ENCODE measurements around the gene TPK1.

TPK1 gene

GRCh38 chr7:144454256-144455039, 381.4 kb downstream of the TPK1 start:
- no peak for DNase-seq (ENCODE audit: low read depth)
- no peak overlapping the region for H3K4me3 ChIP-seq (ENCODE audit: low read depth, low read length)
- TF ChIP-seq, protein P1, sequence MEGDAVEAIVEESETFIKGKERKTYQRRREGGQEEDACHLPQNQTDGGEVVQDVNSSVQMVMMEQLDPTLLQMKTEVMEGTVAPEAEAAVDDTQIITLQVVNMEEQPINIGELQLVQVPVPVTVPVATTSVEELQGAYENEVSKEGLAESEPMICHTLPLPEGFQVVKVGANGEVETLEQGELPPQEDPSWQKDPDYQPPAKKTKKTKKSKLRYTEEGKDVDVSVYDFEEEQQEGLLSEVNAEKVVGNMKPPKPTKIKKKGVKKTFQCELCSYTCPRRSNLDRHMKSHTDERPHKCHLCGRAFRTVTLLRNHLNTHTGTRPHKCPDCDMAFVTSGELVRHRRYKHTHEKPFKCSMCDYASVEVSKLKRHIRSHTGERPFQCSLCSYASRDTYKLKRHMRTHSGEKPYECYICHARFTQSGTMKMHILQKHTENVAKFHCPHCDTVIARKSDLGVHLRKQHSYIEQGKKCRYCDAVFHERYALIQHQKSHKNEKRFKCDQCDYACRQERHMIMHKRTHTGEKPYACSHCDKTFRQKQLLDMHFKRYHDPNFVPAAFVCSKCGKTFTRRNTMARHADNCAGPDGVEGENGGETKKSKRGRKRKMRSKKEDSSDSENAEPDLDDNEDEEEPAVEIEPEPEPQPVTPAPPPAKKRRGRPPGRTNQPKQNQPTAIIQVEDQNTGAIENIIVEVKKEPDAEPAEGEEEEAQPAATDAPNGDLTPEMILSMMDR (IDR thresholded peaks at IDR 0.05; ENCODE audit: low read depth, low read length): peak; percentile 26
- no peak for TF ChIP-seq MYC (IDR thresholded peaks at IDR 0.05; ENCODE audit: low read depth, low read length)
- TF ChIP-seq, protein P2, sequence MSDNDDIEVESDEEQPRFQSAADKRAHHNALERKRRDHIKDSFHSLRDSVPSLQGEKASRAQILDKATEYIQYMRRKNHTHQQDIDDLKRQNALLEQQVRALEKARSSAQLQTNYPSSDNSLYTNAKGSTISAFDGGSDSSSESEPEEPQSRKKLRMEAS (IDR thresholded peaks at IDR 0.05; ENCODE audit: low read depth, low read length): no peak

DNA sequence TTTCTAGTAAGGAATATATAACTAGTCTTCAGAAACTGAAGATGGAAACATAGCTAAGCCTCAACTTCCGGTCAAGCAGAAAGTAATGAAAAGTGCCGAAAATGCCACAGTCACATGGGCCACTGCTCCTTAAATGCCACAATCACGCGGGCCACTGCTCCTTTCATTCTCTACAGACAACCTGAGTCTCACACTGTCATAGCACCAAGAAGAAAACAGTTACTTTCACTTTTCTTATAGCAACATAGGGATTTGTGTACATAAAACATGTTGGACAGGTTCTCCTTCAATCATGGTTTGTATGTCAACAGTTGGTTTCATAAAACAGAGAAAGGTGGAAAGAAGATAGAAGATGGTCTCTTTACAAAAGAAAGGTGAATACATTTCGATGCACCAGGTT, 383.8 kb downstream of the TPK1 start:
- TF ChIP-seq, protein P1 (IDR thresholded peaks at IDR 0.05; ENCODE audit: low read depth, low read length): no peak
- TF ChIP-seq, protein P2 (IDR thresholded peaks at IDR 0.05; ENCODE audit: low read depth, low read length): no peak
- no peak for TF ChIP-seq MYC (IDR thresholded peaks at IDR 0.05; ENCODE audit: low read depth, low read length)
- TF ChIP-seq POLR2A (IDR thresholded peaks at IDR 0.05; ENCODE audit: extremely low read depth, insufficient read length): no peak
- no peak for DNase-seq (ENCODE audit: low read depth)
- no peak overlapping the region for H3K4me3 ChIP-seq (ENCODE audit: low read depth, low read length)

GRCh38 chr7:144445590-144445989, 390.3 kb downstream of the TPK1 start:
- no peak for DNase-seq (ENCODE audit: low read depth)
- TF ChIP-seq MYC (IDR thresholded peaks at IDR 0.05; ENCODE audit: low read depth, low read length): no peak
- TF ChIP-seq, protein P1 (IDR thresholded peaks at IDR 0.05; ENCODE audit: low read depth, low read length): no peak
- TF ChIP-seq POLR2A (IDR thresholded peaks at IDR 0.05; ENCODE audit: extremely low read depth, insufficient read length): no peak
- TF ChIP-seq, protein P2 (IDR thresholded peaks at IDR 0.05; ENCODE audit: low read depth, low read length): no peak
- H3K4me3 ChIP-seq (ENCODE audit: low read depth, low read length): no peak overlapping the region

DNA sequence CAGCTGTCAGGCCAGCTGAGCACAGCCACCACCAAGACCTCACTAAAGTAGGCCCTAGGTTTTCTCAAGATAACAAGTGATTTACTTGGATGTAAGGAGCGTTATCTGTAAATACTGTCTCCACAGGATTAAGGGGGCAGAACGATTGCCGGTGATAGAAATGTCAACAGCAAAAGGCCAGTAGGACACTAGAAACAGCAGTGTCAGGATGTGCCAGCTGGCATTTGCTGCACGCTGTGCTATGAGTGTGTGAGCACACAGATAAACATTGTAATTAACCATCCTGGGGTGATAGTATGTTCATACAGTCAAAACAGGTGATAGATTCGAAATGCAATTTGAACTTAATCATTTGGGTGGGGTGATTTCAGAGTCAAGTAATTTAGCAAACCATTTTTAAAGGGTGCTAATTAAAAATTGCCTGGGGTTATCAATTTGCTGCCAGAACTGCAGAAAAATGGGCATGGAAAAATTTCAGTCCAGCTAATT, 396.1 kb downstream of the TPK1 start:
- H3K4me3 ChIP-seq (ENCODE audit: low read depth, low read length): no peak overlapping the region
- TF ChIP-seq, protein P1 (IDR thresholded peaks at IDR 0.05; ENCODE audit: low read depth, low read length): no peak
- TF ChIP-seq POLR2A (IDR thresholded peaks at IDR 0.05; ENCODE audit: extremely low read depth, insufficient read length) (no peak), MYC (IDR thresholded peaks at IDR 0.05; ENCODE audit: low read depth, low read length) (no peak)
- TF ChIP-seq, protein P2 (IDR thresholded peaks at IDR 0.05; ENCODE audit: low read depth, low read length): no peak
- no peak for DNase-seq (ENCODE audit: low read depth)

DNA sequence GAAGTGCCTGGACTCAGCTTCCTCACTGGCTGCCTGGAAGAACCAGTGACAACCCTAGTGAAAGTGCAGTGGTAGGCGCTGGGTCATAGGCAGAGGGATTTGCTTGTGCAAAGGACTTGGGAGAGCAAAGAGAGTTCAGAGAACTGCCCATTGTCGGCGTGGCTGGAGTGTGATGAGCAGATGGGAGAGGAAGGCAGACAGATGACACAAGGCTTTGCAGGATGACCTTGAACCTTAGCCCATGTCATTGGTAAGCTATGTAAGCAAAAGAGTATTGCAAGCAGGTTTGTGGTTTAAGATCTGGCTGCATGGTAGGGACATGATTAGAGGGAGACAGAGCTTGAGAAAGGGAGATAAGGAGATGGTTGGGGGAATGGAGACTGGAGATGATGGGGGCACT, 397.1 kb downstream of the TPK1 start:
- DNase-seq (ENCODE audit: low read depth): no peak
- no peak overlapping the region for H3K4me3 ChIP-seq (ENCODE audit: low read depth, low read length)
- no peak for TF ChIP-seq POLR2A (IDR thresholded peaks at IDR 0.05; ENCODE audit: extremely low read depth, insufficient read length)
- TF ChIP-seq, protein P1 (IDR thresholded peaks at IDR 0.05; ENCODE audit: low read depth, low read length): no peak
- TF ChIP-seq, protein P2 (IDR thresholded peaks at IDR 0.05; ENCODE audit: low read depth, low read length): no peak
- TF ChIP-seq MYC (IDR thresholded peaks at IDR 0.05; ENCODE audit: low read depth, low read length): no peak

Measured in NB4 (cell line).